Posterior vena cava (tissue), 2 donors: ENCODE data around the gene ORMDL3. TPM values are rescaled to one million over a fixed set of nuclear protein-coding genes. Genes with fewer than 3 reads are reported as not detected.

Experiments used
- DNase-seq: peaks from one replicate; pipeline ENCODE4 v3.0.0-alpha.2; 2020; ENCODE audit warnings: low spot score
- intact Hi-C, 2 donors: fragments of 100-400 bp; cut with DNase I; formaldehyde crosslinking; loops; one replicate each; pipeline versions ENCODE4 v1.14.1 to v1.14.2; 2022 to 2023
- total RNA-seq, 2 donors: library from RNA; stranded (reverse); fragmentation: NEBNext Ultra II Directional; extraction: Animal tissue kit (Norgen Biotek cat#: 25700); gene quantifications; one replicate each; pipeline ENCODE4 v1.2.1, GENCODE V29; 2021
- donor health status: DM: yes; HTN: yes; CAD: no.
- donor health status: DM: yes; HTN: yes; CAD: no.

ORMDL3 gene
- total RNA-seq, 2 donors from 2014 or later: 32.1 to 43.2 TPM

DNA sequence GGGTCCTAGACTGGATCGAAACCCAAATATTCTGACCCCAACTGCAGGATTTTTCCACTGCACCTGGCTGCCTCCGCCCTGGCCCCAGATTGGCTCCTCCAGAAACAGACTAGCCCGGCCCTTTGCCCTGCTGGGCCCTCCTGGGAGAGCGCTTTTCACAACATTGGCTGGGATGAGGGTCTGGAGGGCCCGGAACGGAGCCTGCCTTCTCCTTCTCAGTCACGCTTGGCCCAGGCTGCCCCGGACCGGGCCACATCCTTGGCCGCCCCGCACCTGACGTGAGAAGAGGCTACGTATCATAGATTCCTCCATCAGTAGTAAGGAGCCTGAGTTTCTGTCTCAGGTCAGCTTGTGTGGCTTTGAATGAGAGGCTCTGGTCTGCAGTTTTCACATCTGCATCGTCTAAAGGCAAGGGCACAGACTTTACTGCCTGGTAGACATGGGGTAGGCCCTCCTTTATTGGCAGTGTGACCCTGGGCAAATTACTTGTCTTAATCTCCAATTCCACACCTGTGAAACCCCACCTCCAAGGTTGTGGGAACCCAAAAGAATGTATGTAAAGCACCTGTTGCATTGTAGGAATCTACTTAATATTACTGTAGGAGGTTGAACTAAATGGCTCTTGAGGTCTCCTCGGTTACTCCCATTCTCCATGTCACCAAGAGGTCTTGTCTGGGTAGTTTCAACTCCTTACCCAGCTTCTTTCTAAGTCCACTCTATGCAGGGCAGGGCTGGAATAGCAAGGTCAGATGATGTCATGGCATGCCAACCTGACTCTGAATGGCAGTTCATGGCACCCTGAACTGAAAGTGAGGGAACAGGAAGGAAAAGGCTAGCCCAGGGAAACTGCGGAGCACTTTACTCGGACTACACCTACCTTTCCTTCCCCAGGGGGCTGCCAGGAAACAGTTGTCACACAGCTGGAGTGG lies 792 bp upstream of the ORMDL3 start:
- DNase-seq: peak; percentile 84
- intact Hi-C loops: no loop called here

DNA sequence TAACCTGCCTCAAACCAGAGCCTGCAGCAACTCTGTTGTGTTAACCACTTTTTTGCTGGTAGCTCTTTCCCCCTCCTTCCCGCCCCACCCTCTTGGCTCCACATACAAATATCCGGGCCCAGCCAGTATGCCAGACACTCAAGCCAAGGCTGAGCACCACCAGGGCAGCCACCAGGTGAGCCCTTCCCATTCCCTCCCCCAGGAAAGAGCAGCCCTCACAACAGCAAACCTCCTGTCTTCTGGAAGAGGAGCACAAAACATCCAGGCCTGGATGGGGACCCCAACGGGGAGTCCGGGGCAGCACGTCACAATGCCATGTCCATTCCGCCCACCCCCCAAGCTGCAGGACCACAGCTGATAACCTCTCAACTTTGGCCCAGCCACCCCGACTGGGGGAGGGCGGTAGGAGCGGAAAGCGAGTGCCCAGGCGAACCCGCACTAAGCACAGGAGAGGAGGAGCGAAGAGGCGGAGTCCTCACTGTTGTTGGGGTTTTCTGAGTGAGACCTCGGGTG lies 757 bp downstream of the ORMDL3 start:
- intact Hi-C loops: no loop called here
- peak; percentile 85 for DNase-seq

DNA sequence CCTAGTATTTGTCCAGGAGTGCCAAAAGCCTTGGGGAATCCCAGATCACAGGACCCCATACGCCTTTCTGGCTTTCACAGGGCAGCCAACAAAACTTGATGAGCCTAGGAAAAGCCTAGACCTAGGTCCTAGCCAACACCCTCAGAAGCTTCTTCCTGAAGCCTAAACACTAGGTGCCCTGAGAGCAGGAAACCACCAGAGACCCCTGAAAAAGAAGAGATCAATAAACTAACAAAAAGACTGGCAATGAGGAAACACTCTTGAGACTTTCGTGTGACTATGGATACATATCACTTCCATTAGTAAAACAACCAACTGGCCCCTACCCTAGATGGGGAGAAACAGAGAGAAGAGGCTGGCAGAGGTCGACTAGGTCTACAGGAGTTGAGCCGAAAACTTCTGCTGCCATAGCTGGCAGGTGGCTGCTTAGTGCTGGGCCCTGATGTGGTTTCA lies 1.2 kb downstream of the ORMDL3 start:
- intact Hi-C loops: no loop called here
- DNase-seq: no peak

DNA sequence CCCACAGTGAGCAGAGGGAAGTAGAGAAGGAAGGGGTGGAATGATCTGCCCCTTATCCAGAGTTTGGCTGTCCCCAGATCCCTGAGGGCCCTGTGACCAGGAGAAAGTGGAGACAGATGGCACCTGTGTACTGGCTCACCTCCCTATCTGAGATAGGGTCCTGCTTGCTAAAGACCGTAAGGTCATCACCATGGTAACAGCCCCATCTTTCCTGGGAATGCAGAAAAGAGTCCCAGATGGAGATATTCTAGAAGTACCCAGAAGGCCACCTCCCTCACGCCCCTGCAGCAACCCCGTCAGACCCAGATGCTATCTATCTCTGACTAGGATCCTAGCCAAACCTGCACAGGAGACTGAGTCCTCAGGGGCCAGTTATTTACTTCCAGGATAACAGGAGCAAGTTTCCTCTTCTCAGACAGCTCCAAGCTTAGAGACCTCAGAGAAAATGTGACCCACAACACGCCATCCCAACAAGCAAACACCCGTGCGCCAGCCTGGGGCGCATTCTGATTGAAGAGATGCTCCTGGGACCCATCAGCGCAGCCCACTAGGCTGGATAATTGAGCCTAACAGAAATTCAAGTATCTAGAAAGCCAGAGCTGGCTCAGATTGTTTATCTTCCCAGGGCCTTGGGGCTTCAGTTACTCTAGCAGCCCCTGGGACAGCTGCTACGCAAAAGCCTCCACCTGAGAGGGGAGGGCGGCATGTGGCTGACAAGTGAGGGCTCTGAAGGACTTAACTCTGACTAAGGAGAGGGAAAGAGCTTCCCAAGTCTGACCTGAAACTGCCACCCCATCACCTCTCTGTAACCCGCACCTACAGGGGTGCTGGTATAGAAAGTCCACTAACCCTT lies 1.9 kb downstream of the ORMDL3 start:
- intact Hi-C loops: no loop called here
- no peak for DNase-seq

DNA sequence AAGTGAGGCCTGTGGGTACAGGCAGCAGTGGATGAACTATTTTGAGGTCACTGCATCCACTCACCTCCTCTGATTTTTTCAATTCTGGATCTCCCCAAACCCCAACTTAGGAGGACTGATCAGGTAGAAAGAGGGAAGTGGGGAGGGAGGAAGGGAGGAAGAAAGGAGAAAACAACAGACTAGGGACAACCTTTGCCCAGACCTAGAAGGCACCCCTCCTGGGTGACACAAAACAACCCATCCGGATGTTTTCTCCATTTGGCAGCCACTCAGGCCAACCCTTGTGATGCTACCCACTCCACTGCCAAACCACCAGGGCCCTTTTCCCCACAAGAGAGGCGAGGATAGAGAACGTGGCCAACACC lies 2.7 kb downstream of the ORMDL3 start:
- intact Hi-C loops: no loop called here
- DNase-seq: no peak

DNA sequence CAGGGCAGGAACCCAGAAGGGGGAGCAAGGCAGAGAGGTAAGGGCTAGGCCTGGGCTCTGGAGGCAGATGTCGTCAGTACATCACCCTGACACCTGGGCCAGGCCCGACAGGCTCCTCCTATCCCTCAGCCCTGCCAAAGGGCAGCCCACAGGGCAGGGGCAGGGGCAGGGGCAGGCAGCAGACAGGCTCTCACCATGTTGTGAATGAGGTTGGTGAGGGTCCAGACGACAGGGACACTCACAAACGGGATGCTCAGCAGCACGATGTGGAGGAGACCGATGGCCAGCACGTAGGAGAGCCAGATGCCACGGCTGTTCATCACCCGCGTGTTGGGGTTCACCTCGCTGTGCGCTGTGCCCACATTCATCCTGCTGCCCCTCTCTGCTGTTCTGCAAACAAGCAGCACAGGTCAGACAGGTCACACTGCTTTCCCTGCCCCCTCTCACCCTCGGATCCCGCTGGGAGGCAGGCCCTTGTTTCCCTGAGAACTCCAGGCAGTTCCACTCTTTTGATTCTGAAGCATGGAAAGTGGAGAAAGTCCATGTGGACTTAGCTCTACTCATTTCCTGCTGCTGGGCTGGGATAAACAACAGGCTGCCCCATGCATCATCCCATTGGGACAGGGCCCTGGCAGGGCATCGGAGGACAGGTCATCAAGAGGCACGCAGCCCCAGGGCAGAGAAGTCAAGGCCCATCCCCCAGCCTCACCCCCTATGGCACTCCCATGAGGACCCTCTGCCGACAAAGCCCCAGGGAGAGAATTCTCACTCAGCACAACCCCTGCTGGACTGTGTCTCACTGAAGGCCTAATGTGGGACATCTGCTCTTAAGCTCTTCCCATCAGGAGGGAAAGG lies 3.3 kb downstream of the ORMDL3 start:
- no peak for DNase-seq
- intact Hi-C loops: no loop called here

DNA sequence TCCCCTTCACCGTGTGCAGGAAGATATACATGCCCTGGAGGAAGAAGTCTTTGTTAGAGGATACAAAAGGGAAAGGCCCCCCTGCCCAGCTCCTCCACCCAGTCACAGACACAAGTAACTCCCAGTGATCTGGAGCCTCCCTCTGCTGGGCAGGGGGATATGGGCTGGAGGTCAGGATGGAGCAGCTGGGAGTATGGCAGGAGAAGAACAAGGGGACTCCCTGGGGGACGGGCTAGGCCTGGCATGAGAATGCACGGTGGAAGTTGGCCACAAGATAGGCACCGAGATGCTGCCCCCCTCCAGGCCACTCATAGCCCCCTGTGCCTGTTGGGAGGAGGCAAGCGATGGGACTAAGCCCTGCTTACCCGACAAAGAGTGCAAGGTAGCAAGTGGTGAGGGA lies 4.2 kb downstream of the ORMDL3 start:
- DNase-seq: no peak
- intact Hi-C loops: no loop called here

DNA sequence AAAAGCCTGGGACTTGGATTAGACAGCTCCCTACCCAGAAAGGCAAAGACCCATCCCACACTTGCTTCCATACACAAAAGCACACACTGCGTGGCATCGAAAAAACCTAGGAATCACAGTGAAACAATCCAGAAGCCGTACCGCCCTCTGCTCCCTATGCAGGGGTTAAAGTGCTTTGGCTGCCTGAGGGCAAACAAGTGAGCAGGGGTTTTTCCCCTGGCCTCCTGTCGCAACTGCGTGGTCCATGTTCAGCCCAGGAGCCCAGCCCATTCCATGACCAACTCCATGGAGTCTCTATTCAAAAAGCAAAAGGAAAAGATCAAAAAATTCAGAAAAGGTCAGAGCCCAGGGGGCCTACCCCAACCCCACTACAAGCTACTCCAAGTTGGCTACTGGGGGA lies 5.4 kb downstream of the ORMDL3 start:
- intact Hi-C loops: no loop called here
- no peak for DNase-seq

DNA sequence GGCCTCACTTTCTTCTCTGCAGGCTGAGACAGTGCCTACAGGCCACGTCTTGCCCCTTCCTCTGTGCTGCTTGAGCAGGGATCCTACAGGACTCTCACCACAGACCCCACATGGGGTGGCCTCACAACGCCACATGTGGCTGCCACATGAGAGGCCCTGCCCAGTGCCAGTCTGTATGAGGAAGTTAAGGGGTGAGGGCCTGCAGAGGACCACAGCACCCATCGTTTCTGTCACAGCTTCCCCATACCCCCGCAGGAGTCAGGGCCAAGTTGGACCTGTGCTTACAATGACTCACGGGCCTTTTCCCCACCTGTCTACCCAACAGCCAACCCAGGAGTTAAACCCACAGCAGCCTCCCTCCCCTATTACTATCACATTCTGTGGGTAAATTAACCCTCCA lies 6.1 kb downstream of the ORMDL3 start:
- DNase-seq: no peak
- intact Hi-C loops: no loop called here

DNA sequence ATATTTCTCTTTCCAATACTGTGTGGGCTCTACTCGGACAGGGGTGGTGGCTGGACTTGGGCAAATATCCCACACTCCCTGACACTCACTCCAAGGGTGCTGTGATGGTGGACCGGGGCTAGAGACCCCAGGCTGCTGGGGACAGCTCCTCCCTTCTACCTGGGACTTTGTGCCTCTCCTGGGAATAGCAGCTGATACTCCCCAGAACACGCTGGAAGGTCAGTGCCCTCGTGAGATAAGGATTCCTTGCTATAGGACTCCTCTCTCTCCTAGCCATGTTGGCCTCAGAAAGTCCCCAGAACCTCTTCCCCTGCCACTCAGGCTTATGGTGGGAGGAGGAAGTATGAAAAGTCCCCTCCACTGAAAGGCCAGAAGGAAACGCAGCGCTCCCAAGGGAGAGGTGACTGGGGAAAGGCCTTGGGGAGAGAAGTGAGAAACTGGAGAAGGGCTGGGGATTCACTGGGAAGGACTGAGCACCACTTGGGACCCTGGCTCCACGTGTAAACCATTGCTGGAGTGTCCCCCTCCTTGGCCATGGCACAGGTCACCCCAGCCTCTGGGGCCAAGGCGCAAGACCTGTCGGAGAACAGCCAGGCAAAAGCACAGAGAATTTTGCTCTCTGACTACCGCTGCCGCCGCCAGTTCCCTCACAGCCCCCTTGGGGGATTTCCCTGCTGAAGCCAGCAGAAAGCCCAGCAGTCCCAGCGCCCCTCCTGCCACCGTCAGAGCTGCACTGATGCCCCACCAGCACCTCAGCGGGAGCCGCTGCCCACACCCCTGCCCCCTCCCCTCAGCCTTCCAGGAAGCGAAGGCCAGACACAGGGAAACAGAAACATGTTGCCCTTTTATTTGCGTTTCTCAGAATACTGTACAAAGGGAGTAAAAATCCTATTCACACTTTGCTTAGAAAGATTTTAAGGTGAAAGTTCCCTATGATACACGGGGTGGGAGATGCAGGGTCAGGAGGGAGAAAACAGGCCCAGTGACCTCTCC lies 6.9 kb downstream of the ORMDL3 start:
- DNase-seq: no peak
- intact Hi-C loops: no loop called here

DNA sequence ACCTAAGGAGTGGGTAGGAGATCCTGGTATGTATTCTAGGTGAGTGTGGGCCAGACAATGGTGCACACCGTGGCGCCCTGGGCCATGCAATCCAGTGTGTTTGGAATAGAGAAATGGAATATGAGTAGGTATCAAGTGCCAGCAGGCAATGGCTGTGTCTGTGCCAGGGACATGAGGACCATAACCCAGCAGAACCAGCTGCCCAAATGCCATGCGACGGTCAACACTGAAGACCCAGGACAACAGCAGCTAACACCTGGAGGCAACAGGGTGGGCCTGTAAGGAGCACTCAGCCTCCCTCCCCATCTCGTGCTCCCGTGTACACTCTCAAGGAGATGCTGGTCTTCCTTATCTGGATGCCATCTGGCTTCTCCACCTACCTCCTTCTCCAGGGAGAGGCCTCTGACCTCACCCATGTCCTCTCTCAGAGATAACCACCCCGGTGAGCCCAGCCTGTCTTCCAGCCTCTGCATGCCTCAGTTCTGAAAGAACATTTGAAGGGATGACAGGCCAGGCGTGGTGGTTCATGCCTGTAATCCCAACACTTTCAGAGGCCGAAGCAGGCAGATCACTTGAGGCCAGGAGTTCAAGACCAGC lies 8.2 kb downstream of the ORMDL3 start:
- no peak for DNase-seq
- intact Hi-C loops: no loop called here

DNA sequence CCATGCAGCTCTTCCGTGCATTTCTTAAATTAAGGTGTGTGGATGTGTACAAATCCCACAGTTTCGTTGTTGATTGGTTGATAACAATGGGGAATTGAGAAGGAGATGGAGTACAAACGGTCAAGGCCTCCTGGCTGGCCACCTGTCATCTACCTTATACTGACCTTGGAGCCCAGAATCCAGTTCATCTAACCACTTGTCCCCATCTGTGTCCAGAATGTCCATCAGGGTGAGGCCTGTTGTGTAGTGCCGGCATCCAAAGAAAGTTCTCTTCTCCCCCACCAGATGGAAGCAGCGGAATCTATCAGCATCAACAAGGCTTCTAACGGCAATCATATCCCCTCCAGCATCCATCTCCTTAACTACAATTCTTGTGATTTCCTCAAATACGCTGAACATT lies 10.5 kb downstream of the ORMDL3 start:
- intact Hi-C loops: no loop called here
- no peak for DNase-seq

DNA sequence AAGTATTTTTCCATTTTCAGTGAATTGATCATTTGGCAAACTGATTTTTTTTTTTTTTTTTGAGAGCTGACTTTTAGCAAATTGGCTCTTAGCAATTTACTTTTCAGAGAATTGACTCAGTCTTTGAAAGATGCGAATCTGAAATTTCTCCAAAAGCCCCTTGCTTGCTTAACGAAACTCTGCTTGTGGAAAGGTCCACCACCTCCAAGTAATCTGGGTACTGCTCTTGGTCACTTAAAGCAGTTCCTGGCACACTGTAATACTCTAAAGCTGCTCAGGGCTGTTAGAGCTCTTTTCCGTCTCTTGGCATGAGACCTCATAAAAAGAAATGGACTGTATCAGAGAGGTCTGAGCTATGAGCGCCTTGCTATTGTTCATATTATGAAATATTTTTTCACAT lies 11.8 kb downstream of the ORMDL3 start:
- intact Hi-C loops: no loop called here
- no peak for DNase-seq

DNA sequence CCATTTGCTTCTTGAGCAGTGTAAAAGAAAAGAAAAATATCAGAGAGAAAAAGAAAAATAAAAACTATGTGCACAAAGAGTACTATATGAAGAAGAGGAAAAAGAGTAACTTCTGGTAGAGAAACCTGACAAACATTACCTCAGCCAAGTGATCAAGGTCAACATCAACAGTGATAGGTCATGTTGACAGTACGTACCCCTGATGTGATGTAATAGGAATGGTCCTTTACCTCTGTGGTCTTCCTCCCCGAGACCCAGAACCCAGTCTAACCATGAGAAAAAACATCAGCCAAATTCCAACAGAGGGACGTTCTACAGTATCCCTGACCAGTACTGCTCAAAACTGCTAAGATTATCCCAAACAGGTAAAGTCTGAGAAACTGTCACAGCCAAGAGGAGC lies 13.4 kb downstream of the ORMDL3 start:
- DNase-seq: no peak

DNA sequence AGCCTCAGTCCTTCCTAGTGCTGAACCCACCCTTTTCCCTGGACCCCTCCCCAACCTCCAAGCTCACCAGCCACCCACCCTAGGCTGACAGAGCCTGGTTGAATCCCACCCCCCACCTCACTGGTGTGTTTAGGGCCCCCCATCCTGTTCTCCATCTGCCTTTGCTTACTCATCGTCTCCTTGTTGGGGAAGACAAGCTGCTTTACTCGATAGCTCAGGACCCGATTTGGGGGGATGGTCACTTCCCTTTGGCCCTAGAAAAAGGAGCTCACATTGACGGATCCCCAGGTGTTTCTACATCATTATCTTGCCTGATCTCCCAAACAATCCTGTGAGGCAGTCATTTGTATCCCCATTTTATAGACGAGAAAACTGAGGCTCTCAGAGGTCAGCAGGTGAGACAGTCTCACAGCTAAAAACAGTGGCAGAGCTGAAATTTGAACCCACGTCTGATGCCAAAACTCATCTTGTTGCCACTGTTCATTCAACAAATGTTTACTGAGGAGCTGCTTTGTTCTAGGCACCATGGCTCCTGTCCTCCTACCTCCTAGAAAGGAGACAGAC lies 18.5 kb downstream of the ORMDL3 start:
- intact Hi-C loops: no loop called here
- DNase-seq: no peak

More for the DNA sequence above, 13.4 kb downstream of the ORMDL3 start:
- intact Hi-C loops: no loop called here

DNA sequence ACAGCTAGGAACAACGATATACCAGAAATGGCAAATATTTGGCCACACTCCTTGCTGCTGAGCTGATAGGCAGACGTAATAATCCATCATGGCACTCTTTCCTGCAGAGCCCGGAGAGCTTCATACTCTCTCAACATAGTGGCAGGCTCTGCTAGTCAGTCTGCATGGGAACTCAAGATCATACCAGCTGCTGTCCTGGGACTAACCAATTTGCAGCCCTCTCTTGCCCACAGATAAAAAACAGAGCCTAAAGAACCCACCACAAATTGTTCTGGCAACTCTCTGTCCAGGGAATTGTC lies 22.5 kb downstream of the ORMDL3 start:
- no peak for DNase-seq
- intact Hi-C loops: no loop called here

DNA sequence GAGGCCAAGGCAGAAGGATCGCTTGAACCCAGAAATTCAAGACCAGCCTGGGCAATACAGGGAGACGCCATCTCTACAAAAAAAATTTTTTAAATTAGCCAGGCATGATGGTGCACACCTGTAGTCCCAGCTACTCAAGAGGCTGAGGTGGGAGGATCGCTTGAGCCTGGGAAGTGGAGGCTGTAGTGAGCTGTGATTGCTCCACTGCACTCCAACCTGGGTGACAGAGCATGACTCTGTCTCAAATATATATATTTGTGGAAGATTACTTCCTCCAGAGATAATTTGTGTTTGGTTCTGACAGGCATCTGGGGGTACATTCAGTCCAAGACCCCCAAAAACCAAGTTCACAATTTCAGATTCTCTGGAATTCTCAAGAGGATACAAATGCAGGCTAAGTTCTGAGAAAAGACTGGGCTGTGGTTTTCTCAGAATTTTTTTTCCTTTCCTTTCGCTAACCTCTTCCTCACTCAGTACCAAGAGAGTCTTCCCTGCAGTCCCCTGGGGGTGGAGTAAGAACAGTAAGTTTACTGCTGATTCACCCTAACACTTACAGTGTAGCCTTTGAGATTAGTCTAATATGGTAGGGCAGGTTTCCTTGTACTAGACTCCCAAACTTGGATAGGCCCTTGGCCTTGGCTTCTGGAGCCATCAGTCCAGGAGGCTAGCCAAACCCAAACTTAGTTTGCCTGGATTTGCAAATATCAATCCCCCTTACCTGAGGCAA lies 24.1 kb downstream of the ORMDL3 start:
- no peak for DNase-seq
- intact Hi-C loops: no loop called here
